NT2/D1 (cell line): ENCODE results near the gene ZBED2.
"Not testable (repeated sequence)": the region's sequence is repeated elsewhere in the genome, so short reads cannot be mapped to it uniquely, and the experiment has no call there.

Experiments used
- DNase-seq: peaks from one replicate; pipeline ENCODE4 v3.0.0-alpha.2; 2011; ENCODE audit warnings: low read depth, low spot score
- H3K27me3 ChIP-seq: 2 replicates; pipeline ENCODE4 v1.6.0; 2011; ENCODE audit warnings: mild to moderate bottlenecking; ENCODE audit not compliant: insufficient read length, insufficient read depth
- H3K36me3 ChIP-seq: 2 replicates; pipeline ENCODE4 v1.6.1; 2011; ENCODE audit warnings: mild to moderate bottlenecking, low read length, mixed read lengths; ENCODE audit not compliant: insufficient read depth, insufficient read length
- H3K4me1 ChIP-seq: 2 replicates; pipeline ENCODE4 v1.5.1; 2011; ENCODE audit not compliant: insufficient read depth, insufficient read length
- H3K4me3 ChIP-seq: 2 replicates; pipeline ENCODE4 v1.5.1; 2011; ENCODE audit warnings: low read depth; ENCODE audit not compliant: insufficient read length
- H3K9ac ChIP-seq: 2 replicates; pipeline ENCODE4 v1.6.0; 2011; ENCODE audit warnings: low read depth; ENCODE audit not compliant: insufficient read length
- H3K9me3 ChIP-seq: 2 replicates; pipeline ENCODE4 v1.5.1; 2011; ENCODE audit warnings: mild to moderate bottlenecking, low read length; ENCODE audit not compliant: insufficient read depth
- SUZ12 ChIP-seq: IDR thresholded peaks from 2 replicates; pipeline ENCODE4 v1.6.1; 2011; ENCODE audit not compliant: insufficient read length, insufficient read depth; ENCODE audit errors: extremely low read depth
- YY1 ChIP-seq: IDR thresholded peaks from 2 replicates; pipeline ENCODE4 v1.6.1; 2011; ENCODE audit not compliant: insufficient read length, insufficient read depth
- ZNF274 ChIP-seq: IDR thresholded peaks from 2 replicates; pipeline ENCODE4 v1.6.1; 2011; ENCODE audit warnings: mild to moderate bottlenecking, low read depth, low read length

Gene ZBED2

DNA sequence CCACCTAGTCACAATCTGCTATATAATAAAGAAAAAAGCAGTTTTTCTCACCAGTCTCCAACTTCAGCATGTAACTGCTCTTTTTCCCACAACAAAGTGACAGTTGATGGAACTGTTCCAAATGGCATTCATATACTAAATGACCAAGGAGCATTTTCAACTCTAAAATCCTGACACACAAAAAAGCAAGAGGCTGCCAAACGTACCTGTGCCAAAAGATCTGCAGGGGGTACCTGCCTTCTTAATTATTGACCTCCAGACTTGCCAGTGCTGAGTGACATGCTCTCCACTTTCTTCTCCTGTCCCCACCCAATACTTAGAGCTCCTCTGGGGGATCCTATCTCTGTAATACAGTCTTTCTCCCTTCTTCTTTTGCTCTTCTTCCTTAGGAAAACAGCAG lies 18.0 kb downstream of the ZBED2 start:
- no peaks in the 10 kb centered on the region for H3K36me3 ChIP-seq
- no peak for DNase-seq
- no peaks in the 10 kb centered on the region for H3K27me3 ChIP-seq
- no peak overlapping the region for H3K4me3 ChIP-seq
- H3K9ac ChIP-seq = no peak overlapping the region
- TF ChIP-seq YY1 (no peak), SUZ12 (no peak), ZNF274 (no peak)
- no peaks in the 10 kb centered on the region for H3K9me3 ChIP-seq
- no peaks in the 10 kb centered on the region for H3K4me1 ChIP-seq

DNA sequence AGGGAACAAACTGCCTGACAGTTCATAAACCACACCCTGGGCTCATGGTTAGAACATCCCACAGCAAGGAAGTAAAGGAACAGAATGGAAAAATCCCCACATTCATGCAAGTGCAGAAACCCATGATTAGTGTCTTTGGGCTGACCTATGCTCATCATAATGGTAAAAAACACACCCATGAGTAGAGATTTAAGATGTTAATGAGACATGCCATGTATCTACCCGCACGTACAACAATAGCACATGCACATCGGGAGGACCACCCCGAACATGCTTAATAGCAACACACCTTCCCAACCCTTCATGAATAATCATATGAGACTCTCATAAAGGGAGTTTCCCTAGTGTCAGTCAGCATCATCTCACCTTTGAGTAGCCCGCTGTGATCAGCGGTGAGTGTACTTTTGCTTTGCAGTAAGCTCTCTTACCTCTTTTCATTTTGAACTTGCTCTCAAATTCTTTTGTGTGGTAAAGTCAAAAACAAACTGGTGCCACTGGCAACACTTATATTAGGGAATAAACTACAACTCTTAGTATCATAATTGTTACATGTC lies 23.2 kb downstream of the ZBED2 start:
- no peak for DNase-seq
- Histone ChIP-seq H3K9ac (no peak overlapping the region), H3K27me3 (no peaks in the 10 kb centered on the region), H3K36me3 (no peaks in the 10 kb centered on the region), H3K9me3 (no peaks in the 10 kb centered on the region), H3K4me3 (no peak overlapping the region), H3K4me1 (no peaks in the 10 kb centered on the region)
- TF ChIP-seq ZNF274 (no peak), SUZ12 (no peak), YY1 (no peak)

DNA sequence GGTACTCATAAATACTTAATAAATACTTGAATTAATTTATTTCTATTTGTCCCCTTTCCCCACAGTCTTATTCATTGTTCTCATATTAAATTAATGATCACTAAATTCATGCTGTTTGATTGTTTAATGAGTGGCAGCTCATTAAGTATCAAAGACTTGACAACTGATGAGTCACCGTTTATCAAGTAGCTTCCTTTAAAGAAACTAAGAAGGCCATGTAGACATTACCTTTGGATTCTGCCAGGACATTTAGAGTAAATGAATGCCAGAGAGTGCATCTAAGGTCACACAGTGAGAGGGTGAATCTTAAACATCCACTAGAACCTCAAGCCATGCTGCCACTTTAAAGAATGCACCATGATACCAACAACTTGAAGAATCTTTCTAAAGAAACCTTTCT lies 23.9 kb downstream of the ZBED2 start:
- DNase-seq = no peak
- Histone ChIP-seq H3K4me1 (no peaks in the 10 kb centered on the region), H3K27me3 (no peaks in the 10 kb centered on the region), H3K4me3 (no peak overlapping the region), H3K9me3 (no peaks in the 10 kb centered on the region), H3K36me3 (no peaks in the 10 kb centered on the region), H3K9ac (no peak overlapping the region)
- no peak for TF ChIP-seq YY1
- TF ChIP-seq SUZ12 = no peak
- TF ChIP-seq ZNF274 = no peak

DNA sequence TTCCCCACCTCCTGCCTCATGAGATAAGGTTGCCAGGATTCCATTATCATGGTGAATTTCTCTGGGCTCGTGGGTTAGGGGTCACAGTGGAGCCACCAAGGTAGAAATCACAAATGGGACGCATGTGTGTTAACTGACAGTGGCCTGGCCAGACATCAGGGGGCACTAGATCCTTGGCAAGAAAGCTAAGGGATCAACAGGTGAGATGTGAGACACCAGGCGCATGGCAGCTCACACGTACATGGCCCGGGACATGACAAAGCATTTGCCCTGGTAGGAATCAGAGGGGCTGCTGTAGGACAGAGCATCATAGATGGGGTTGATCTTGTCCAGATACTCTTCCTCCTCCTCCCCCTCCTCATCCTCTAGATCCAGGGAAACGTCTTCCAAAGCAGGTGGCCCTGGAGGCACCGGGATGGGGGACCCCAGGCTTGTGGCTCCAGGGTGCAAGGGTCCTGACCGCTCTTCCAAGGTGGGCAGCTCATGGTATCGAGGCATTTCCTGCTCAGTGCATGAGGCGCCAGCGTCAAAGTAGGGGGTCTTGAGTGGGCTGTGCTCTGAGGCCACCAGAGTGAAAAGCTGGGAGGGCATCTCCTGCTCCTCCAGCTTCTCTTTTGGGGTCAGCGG lies 24.6 kb downstream of the ZBED2 start:
- no peak for DNase-seq
- no peaks in the 10 kb centered on the region for H3K4me1 ChIP-seq
- H3K9me3 ChIP-seq = no peaks in the 10 kb centered on the region
- no peak overlapping the region for H3K4me3 ChIP-seq
- TF ChIP-seq SUZ12 (no peak), ZNF274 (no peak), YY1 (no peak)
- no peaks in the 10 kb centered on the region for H3K27me3 ChIP-seq
- no peak overlapping the region for H3K9ac ChIP-seq
- no peaks in the 10 kb centered on the region for H3K36me3 ChIP-seq

DNA sequence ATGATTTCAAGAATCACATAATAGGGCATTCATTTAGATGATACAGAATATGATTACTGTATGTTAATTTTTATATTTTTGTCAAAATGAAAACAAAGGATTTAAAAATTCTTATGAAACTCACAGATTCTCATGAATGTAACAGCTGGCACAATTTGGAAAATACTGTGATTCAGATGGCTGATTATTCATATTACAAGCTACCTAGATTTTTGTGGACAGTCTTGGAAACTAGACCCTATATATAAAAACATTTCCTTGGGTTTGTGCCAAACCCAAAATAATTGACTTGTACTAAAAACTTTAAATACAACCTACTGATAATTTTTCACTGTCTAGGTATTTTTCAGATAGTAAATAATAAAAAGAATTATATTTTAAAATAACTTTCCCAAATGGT lies 26.2 kb downstream of the ZBED2 start:
- Histone ChIP-seq H3K27me3 (no peaks in the 10 kb centered on the region), H3K36me3 (no peaks in the 10 kb centered on the region), H3K9me3 (no peaks in the 10 kb centered on the region), H3K4me3 (no peak overlapping the region), H3K4me1 (no peaks in the 10 kb centered on the region), H3K9ac (no peak overlapping the region)
- no peak for DNase-seq
- TF ChIP-seq SUZ12 (no peak), YY1 (no peak), ZNF274 (no peak)

DNA sequence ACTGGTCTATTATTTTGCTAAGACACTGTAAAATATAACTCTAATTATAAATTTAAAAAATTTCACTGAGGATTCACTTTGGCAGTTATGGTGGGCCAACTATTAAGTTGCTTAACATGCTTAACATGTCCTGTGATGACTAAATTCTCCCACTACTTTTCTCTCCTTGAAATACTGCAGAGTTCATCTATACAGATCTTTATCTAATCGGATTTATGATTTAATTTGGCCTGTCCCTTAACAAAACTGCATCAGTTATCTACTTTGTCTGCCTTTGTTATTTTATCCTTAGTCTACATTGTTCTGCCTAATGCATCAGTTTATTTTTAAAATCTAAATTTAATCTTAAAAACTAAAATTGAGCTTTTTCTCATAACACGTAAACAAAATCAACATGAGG lies 26.8 kb downstream of the ZBED2 start:
- H3K4me3 ChIP-seq = no peak overlapping the region
- H3K36me3 ChIP-seq = no peaks in the 10 kb centered on the region
- TF ChIP-seq YY1 (no peak), ZNF274 (no peak), SUZ12 (no peak)
- DNase-seq = no peak
- H3K27me3 ChIP-seq = no peaks in the 10 kb centered on the region
- H3K9me3 ChIP-seq = peaks cover 4% of the 10 kb centered on the region; the same call in 1 of the 2 replicates
- H3K4me1 ChIP-seq = no peaks in the 10 kb centered on the region
- H3K9ac ChIP-seq = no peak overlapping the region

DNA sequence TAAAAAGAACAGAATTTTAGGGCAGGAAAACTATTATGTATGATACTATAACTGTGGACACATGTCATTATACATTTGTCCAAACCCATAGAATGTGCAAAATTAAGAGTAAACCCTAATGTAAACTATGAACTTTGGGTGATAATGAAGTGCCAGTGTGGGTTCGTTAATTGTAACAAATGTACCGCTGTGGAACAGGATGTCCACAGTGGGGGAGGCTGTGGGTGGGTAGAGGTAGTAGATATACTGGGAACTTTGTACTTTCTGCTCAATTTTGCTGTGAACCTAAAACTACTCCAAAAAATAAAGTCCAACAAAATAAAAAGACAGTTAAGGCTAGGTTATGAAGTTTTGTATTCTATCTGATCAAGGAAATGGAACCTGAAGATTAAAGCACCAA lies 28.3 kb downstream of the ZBED2 start:
- no peaks in the 10 kb centered on the region for H3K36me3 ChIP-seq
- no peak overlapping the region for H3K9ac ChIP-seq
- DNase-seq = no peak
- peaks cover 15% of the 10 kb centered on the region for H3K9me3 ChIP-seq
- H3K4me3 ChIP-seq = no peak overlapping the region
- H3K4me1 ChIP-seq = no peaks in the 10 kb centered on the region
- TF ChIP-seq SUZ12 = no peak
- TF ChIP-seq YY1 = no peak
- no peak for TF ChIP-seq ZNF274
- no peaks in the 10 kb centered on the region for H3K27me3 ChIP-seq

DNA sequence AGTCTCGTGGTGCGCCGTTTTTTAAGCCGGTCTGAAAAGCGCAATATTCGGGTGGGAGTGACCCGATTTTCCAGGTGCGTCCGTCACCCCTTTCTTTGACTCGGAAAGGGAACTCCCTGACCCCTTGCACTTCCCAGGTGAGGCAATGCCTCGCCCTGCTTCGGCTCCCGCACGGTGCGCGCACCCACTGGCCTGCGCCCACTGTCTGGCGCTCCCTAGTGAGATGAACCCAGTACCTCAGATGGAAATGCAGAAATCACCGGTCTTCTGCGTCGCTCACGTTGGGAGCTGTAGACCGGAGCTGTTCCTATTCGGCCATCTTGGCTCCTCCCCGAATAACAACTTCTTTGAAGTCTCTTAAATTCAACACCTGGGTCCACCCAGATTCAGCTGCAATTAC lies 33.2 kb downstream of the ZBED2 start:
- not testable (repeated sequence) for H3K9ac ChIP-seq, H3K4me3 ChIP-seq, H3K36me3 ChIP-seq, H3K27me3 ChIP-seq, H3K4me1 ChIP-seq, DNase-seq
- peaks cover 15% of the 10 kb centered on the region for H3K9me3 ChIP-seq
